Measurements from ENCODE around the gene KPNB1. TPM values are rescaled to one million over a fixed set of nuclear protein-coding genes. Genes with fewer than 3 reads are reported as not detected.

The KPNB1 gene
- total and polyA plus RNA-seq, 2 of the 8 experiments (the other 6 are each of a cell fraction or from before 2014, with no cell fraction given) = 171 to 625 TPM

- TF ChIP-seq SP4 (IDR thresholded peaks at IDR 0.05; ENCODE audit: low read length) = no peak
- no peak for TF ChIP-seq RAD21 (IDR thresholded peaks at IDR 0.05 in 1 of 2, conservative IDR thresholded peaks at IDR 0.05 in 1 of 2; ENCODE audit: low read depth in 2 of 2, low read length in 2 of 2)
- TF ChIP-seq BCL11A (IDR thresholded peaks at IDR 0.05; ENCODE audit: low read depth in 2 of 2, low read length in 2 of 2) = no peak
- no peak for TF ChIP-seq TEAD4 (IDR thresholded peaks at IDR 0.05; ENCODE audit: low read depth, low read length)
- no peak for TF ChIP-seq JUND (IDR thresholded peaks at IDR 0.05; ENCODE audit: low read length)
These were observed 66.1 kb downstream of the KPNB1 start (continued) for GRCh38 chr17:47715669-47716325.
